ENCODE results near the gene EHBP1. TPM values are rescaled to one million over a fixed set of nuclear protein-coding genes. Genes with fewer than 3 reads are reported as not detected.
A peak's percentile ranks its signal among the peaks of the same experiment; 100 is the strongest.

Gene EHBP1
- total and polyA plus RNA-seq, 2 donors (not counting 1 experiment from before 2014, with no cell fraction given) = 129 to 191 TPM

DNA sequence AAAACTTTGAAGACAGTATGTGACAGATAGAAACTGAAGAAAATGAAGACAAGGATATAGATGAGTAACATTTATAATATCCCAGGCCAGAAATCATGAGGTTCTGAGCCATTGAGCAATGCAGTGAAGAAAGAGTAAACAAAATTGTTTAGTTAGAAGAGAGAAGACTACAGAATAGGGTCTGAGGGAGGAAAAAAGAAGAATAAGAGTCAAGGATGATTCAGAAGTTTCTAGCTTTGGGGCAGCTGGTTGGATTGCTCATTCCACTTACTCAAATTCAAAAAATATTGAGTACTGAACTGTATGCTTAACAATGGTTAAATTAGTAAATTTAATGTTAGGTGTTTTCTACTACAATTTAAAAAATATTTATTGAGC lies 190.1 kb downstream of the EHBP1 start:
- H3K9me3 ChIP-seq (ENCODE audit: control insufficient read depth, insufficient read depth, low read depth, low read length) = no peaks in the 10 kb centered on the region
- TF ChIP-seq, protein P1, sequence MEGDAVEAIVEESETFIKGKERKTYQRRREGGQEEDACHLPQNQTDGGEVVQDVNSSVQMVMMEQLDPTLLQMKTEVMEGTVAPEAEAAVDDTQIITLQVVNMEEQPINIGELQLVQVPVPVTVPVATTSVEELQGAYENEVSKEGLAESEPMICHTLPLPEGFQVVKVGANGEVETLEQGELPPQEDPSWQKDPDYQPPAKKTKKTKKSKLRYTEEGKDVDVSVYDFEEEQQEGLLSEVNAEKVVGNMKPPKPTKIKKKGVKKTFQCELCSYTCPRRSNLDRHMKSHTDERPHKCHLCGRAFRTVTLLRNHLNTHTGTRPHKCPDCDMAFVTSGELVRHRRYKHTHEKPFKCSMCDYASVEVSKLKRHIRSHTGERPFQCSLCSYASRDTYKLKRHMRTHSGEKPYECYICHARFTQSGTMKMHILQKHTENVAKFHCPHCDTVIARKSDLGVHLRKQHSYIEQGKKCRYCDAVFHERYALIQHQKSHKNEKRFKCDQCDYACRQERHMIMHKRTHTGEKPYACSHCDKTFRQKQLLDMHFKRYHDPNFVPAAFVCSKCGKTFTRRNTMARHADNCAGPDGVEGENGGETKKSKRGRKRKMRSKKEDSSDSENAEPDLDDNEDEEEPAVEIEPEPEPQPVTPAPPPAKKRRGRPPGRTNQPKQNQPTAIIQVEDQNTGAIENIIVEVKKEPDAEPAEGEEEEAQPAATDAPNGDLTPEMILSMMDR (conservative IDR thresholded peaks at IDR 0.05 in 1 of 2, IDR thresholded peaks at IDR 0.05 in 1 of 2; ENCODE audit: low read depth in 1 of 2, low read length in 2 of 2) = no peak
- peak in 1 of 2 donors; percentile 62 for DNase-seq (ENCODE audit: low read depth in 2 of 2)
- H3K4me1 ChIP-seq (ENCODE audit: control insufficient read depth, extremely low read depth, insufficient read depth, low read length) = peaks cover 2% of the 10 kb centered on the region
- H3K27me3 ChIP-seq (ENCODE audit: control insufficient read depth, insufficient read depth, low read length) = no peaks in the 10 kb centered on the region
- no peaks in the 10 kb centered on the region for H4K20me1 ChIP-seq (ENCODE audit: control insufficient read depth, extremely low read depth, insufficient read depth, low read length)
- no peak overlapping the region for H3K27ac ChIP-seq (ENCODE audit: insufficient read depth, low read length)
- H3K36me3 ChIP-seq (ENCODE audit: control insufficient read depth, insufficient read depth, low read length) = no peaks in the 10 kb centered on the region
- H3K4me3 ChIP-seq (replicated peaks in 1 of 4; ENCODE audit: control extremely low read depth in 1 of 4, insufficient read depth in 1 of 4, low read depth in 3 of 4, low read length in 4 of 4) = no peak overlapping the region
- H2AFZ ChIP-seq (ENCODE audit: low read length) = no peak overlapping the region
- H3K9ac ChIP-seq (ENCODE audit: insufficient read depth, low read length) = no peak overlapping the region
- no peak overlapping the region for H3K4me2 ChIP-seq (ENCODE audit: extremely low read depth, insufficient read depth, low read length)
- H3K79me2 ChIP-seq (ENCODE audit: control insufficient read depth, insufficient read depth, low read length) = no peaks in the 10 kb centered on the region

DNA sequence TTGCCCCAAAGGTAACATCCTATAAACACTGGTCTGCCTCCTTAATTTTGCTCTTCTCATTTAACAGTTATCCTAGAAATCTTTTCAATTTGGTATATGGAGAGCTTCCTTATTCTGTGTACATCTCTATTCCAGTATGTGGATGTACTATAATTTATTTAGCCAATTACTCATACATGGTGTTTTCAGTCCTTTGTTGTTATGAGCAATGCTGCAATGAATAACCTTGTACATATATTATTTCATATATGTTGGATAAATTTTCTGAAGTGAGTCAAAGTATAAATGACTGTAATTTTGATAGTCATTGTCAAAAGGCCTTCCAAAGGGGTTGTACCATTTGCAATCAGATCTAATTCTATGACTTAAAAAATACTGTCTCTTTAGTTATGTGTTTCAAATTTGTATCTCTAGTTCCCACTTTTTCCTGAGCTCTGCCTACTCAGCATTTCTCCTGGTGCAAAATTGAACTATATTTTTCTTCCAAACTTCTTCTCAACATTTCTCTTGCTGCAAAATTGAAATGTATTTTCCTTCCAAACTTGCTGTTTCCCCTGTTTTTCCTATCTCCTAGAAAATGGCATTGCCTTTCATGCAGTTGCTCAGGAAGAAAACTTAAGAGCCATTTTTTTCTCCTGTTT lies 191.8 kb downstream of the EHBP1 start:
- TF ChIP-seq EZH2 (IDR thresholded peaks at IDR 0.05; ENCODE audit: low read length, missing control alignments) = no peak
- TF ChIP-seq, protein P1 (conservative IDR thresholded peaks at IDR 0.05 in 1 of 2, IDR thresholded peaks at IDR 0.05 in 1 of 2; ENCODE audit: low read depth in 1 of 2, low read length in 2 of 2) = no peak
- Histone ChIP-seq H3K36me3 (ENCODE audit: control insufficient read depth, insufficient read depth, low read length) (no peaks in the 10 kb centered on the region), H3K27ac (ENCODE audit: insufficient read depth, low read length) (no peak overlapping the region), H2AFZ (ENCODE audit: low read length) (no peak overlapping the region), H3K79me2 (ENCODE audit: control insufficient read depth, insufficient read depth, low read length) (no peaks in the 10 kb centered on the region), H3K4me2 (ENCODE audit: extremely low read depth, insufficient read depth, low read length) (no peak overlapping the region), H3K4me1 (ENCODE audit: control insufficient read depth, extremely low read depth, insufficient read depth, low read length) (peaks cover 2% of the 10 kb centered on the region), H3K9ac (ENCODE audit: insufficient read depth, low read length) (no peak overlapping the region), H4K20me1 (ENCODE audit: control insufficient read depth, extremely low read depth, insufficient read depth, low read length) (no peaks in the 10 kb centered on the region), H3K9me3 (ENCODE audit: control insufficient read depth, insufficient read depth, low read depth, low read length) (no peaks in the 10 kb centered on the region), H3K4me3 (replicated peaks in 1 of 4; ENCODE audit: control extremely low read depth in 1 of 4, insufficient read depth in 1 of 4, low read depth in 3 of 4, low read length in 4 of 4) (no peak overlapping the region), H3K27me3 (ENCODE audit: control insufficient read depth, insufficient read depth, low read length) (no peaks in the 10 kb centered on the region)
- no peak for DNase-seq (ENCODE audit: low read depth in 2 of 2)

DNA sequence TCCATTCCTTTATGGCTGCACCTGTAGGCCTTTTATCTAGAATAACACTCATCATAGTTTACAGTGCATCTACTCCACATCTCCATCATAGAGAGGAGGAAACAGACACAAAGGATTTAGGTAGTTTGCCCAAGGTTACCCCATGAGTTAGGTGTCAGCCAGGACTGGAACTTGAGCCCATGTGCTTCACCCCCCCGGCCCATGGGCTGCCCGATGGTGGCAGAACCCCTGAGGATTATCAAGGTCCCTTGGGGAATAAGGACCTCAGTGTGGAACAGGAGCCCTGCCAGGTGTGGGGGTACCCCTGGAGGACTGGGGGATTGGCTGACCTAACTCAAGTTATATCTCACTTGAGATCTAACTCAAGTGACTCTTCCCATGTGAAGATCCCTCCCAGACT lies 198.8 kb downstream of the EHBP1 start:
- no peak for DNase-seq (ENCODE audit: low read depth in 2 of 2)
- no peak overlapping the region for H3K27ac ChIP-seq (ENCODE audit: insufficient read depth, low read length)
- H3K9me3 ChIP-seq (ENCODE audit: control insufficient read depth, insufficient read depth, low read depth, low read length) = no peaks in the 10 kb centered on the region
- no peaks in the 10 kb centered on the region for H3K4me1 ChIP-seq (ENCODE audit: control insufficient read depth, extremely low read depth, insufficient read depth, low read length)
- no peaks in the 10 kb centered on the region for H4K20me1 ChIP-seq (ENCODE audit: control insufficient read depth, extremely low read depth, insufficient read depth, low read length)
- H3K9ac ChIP-seq (ENCODE audit: insufficient read depth, low read length) = no peak overlapping the region
- H3K27me3 ChIP-seq (ENCODE audit: control insufficient read depth, insufficient read depth, low read length) = no peaks in the 10 kb centered on the region
- TF ChIP-seq EZH2 (IDR thresholded peaks at IDR 0.05; ENCODE audit: low read length, missing control alignments) = no peak
- TF ChIP-seq, protein P1 (conservative IDR thresholded peaks at IDR 0.05 in 1 of 2, IDR thresholded peaks at IDR 0.05 in 1 of 2; ENCODE audit: low read depth in 1 of 2, low read length in 2 of 2) = no peak
- no peaks in the 10 kb centered on the region for H3K36me3 ChIP-seq (ENCODE audit: control insufficient read depth, insufficient read depth, low read length)
- no peaks in the 10 kb centered on the region for H3K79me2 ChIP-seq (ENCODE audit: control insufficient read depth, insufficient read depth, low read length)
- H3K4me3 ChIP-seq (replicated peaks in 1 of 4; ENCODE audit: control extremely low read depth in 1 of 4, insufficient read depth in 1 of 4, low read depth in 3 of 4, low read length in 4 of 4) = no peak overlapping the region
- H3K4me2 ChIP-seq (ENCODE audit: extremely low read depth, insufficient read depth, low read length) = no peak overlapping the region
- H2AFZ ChIP-seq (ENCODE audit: low read length) = no peak overlapping the region

Measured in fibroblast of lung (primary cell).